Left renal cortex interstitium (tissue), 4 donors: ENCODE results near the gene CKB. TPM values are rescaled to one million over a fixed set of nuclear protein-coding genes. Genes with fewer than 3 reads are reported as not detected.
"Not testable (repeated sequence)": the region's sequence is repeated elsewhere in the genome, so short reads cannot be mapped to it uniquely, and the experiment has no call there.

Experiments
- DNase-seq, 4 donors: peaks; one replicate each; pipeline ENCODE4 v3.0.0-alpha.2; 2013; ENCODE audit warnings: low read depth in 4 of 4, low spot score in 2 of 4, missing footprints in 1 of 4
- polyA plus RNA-seq, 4 donors: library from polyadenylated mRNA; unstranded; fragments of 120-200 nt; gene quantifications; one replicate each; pipeline ENCODE4 v1.2.1, GENCODE V29; 2013; ENCODE audit not compliant: insufficient read length in 4 of 4

The CKB gene
- polyA plus RNA-seq, 4 donors = 124 to 203 (median 154) TPM

- no peak for DNase-seq
Measured at GRCh38 chr14:103517174-103517566, 5.5 kb downstream of the CKB start.

DNA sequence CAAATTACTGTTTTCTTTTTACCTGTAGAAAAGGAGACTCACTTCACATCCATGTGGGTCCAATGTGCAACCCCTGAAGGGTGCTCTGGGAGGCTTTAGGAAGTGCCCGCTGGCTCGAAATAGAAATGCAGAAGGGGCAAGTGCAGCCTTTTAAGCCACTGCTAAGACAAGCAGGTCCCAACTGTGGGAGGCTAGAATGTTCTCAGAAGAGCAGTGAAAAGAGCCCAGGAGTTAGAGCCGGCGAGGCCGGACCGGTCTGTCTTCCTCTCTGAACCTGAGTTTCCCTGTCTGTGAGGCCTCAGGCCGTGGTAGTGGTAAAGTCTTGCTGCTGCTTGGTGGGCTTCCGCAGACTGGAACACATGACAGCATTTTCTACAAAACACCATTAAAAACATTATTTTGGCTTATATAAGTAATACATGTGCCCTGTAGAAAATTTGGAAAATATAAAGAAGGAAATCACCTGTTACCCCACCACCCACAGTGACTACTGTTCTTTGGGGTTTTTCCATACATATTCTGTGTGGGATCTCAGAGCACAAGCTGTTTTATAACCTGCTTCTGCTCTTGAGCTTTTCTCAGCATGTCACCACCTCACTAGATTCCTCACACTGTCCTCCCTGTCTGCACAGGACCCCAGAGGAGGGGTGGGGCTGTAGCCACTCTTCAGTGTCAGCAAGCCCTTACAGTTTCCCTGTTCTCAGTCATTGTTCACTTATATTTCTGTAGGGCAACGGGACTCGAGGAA lies 6.0 kb downstream of the CKB start:
- no peak for DNase-seq

DNA sequence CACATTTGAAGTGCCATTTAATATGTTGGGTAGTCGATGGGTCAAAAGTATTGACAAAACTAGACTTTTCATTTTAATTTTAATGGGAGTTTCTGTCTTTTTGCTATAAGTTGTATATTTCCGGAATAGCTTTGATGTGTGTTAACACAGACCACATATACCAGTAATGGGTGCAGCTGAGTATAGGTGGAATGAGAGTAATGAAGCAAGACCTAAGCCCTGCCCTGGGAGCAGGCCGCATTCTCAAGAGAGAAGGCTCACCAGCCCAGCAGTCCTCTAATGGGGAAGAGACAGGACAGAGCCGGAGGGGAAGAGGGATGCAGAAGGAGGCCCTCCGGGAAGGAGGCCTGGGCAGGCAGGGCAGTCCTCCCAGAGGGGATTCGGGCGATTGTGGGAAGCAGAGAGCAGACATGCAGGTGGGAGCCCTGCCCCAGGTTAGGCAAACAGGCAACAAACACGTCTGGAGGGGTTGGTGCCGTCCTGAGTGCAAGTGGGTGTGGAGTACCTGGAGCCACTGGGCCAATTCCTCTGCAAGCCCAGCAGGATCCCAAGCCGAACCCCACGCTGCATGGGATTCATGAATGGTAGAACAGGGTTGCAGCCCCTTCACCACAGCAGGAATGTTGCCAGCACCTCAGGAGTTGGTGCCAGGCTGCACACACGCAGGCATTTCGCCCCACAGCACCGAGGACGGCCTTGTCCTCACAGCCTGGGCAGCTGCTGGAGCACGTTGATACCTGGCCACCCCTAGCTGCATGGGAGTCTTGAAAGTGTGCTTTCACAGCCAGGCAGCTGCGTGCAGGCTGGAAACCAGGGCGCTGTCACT lies 7.8 kb downstream of the CKB start:
- DNase-seq = no peak

GRCh38 chr14:103512701-103513611 lies 9.7 kb downstream of the CKB start:
- no peak for DNase-seq

DNA sequence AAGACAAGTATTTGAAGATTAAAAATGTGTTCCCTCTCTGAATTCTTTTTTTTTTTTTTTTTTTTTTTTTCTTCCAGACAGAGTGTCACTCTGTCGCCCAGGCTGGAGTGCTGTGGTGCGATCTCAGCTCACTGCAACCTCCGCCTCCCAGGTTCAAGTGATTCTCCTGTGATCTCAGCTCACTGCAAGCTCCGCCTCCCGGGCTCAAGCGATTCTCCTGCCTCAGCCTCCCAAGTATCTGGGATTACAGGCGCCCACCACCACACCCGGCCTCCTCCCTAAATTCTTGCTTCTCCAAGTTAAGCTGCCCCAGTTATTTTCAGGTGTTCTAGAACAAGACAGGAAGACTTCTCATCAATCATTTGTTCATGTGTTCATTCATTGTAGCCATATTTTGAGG lies 10.4 kb downstream of the CKB start:
- DNase-seq = not testable (repeated sequence)

- DNase-seq = no peak
Measured at GRCh38 chr14:103510724-103511693, 11.6 kb downstream of the CKB start.

DNA sequence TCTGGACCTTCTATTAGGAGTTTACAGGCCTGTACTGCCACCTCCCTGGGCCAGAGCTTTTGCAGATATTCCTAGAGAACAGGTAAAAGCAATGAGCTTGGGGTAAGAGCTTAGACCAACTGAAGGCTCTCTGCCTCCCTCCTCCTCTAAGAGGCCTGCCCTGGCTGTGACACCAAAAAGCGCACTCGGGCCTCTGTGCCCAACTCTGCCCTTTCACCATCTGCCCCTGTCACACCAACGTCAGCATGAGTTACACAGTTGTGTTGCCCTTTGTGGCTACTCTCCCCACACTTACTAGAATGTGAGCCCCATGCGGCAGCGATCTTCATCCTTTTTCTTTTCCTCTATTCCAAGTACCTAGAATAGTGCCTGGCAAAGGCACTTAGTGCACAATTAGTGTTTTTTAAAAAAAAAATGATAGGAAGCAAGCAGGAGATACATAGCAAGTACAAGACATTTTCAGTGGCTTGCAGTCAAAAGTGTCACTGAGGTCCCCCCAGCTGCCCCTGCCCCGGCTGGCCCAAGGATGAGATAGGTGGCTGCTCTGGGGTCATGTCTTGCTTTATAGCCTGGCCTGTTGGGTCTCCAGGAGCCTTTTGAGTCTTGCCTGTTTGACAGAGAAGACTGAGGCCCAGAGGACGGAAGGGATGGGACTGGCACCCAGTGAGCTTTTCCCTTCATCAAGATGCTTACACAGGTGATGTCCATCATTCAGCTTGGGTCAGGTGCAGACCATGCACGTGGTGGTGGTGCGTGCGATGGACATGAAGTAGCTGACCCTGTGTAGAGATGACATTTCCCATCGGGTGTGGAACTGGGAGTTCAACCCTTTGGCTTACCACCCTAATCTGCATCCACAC lies 12.5 kb downstream of the CKB start:
- no peak for DNase-seq

- no peak for DNase-seq
Measured at GRCh38 chr14:103508521-103509329, 13.9 kb downstream of the CKB start.

DNA sequence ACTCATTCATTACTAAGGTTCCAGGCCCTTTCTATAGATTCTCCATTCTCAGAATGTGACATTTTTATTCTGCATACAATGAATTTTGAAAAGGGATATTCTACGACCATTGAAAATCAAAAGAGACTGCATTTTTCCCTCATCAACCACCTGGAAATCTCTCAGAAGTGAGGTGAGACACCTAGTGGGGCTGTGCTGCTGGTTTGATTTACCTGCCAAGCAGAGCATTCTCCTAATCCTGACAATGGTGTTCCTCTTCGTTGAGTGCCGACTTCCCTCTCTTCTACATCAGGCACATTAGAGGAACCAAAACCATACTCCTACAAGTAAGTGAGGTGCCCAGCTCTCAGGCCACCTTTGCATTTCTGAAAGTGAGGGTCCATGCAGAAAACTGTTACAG lies 14.9 kb downstream of the CKB start:
- no peak for DNase-seq

DNA sequence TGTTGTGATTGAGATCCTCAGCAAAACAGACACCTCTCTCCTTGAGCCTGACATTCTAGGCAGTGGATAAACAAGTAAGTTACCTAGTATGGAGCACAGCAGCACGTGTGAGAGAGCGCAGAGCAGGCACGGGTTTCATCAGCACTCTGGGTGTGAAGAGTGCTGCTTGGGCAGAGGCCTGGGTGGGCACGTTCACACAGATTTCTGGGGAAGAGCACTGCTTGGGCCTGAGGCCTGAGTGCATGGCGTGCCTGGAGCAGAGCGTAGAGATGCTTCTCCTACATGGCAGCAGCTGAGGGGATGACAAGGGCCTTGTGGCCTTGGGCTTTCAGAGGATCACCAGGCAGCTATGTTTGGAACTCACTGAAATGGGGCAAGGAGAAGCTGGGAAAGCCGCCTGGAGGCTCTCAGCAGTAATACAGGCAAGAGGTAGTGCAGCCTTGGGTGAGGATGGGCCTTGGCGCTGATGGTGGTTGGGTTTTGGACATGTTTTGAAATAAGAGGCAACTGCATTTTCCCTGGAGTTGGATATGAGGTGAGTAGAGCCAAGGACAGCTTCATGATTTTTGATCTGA lies 17.6 kb downstream of the CKB start:
- no peak for DNase-seq

GRCh38 chr14:103503296-103503695 lies 19.3 kb downstream of the CKB start:
- no peak for DNase-seq

- DNase-seq = no peak
Measured at GRCh38 chr14:103502877-103503276, 19.8 kb downstream of the CKB start.

- no peak for DNase-seq
Measured at GRCh38 chr14:103501921-103502669, 20.5 kb downstream of the CKB start.

GRCh38 chr14:103501041-103501870 lies 21.4 kb downstream of the CKB start:
- no peak for DNase-seq

DNA sequence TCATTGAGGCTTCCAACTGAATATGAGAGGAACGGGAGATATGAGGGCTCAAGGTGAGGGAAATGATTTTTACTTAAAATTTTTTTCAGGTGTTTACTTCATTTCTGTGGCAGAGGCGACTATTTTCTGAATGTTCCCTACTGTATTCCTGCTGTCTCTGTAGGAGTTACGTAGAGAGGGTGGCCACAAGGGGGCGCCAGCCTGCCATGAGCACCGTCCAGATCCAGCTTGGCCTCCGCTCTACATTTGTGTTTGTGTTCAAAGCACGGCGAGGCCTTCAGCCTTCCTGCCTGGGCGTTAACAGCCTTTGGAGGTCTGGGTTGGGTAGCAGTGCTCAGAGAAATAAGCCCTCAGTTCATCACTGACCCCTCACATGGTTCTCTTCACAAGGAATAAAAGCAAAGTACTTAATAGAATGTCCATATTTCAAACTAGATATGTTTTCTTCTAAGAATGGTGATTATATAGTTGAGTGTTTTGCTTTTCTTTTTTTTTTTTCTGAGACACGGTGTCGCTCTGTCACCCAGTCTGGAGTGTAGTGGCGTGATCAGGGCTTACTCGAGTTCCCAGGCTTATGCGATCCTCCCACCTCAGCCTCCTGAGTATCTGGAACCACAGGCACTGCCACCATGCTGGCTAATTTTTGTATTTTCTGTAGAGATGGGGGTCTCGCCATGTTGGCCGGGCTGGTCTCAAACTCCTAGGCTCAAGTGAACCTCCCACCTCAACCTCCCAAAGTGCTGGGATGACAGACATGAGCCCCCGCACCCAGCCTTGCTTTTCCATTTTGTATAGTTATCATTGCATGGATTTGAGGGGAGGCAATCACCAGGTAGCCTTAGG lies 22.3 kb downstream of the CKB start:
- DNase-seq = no peak
